ENCODE results near the gene TRIOBP.
A peak's percentile ranks its signal among the peaks of the same experiment; 100 is the strongest.
"Not testable (repeated sequence)": the region's sequence is repeated elsewhere in the genome, so short reads cannot be mapped to it uniquely, and the experiment has no call there.

TRIOBP gene

DNA sequence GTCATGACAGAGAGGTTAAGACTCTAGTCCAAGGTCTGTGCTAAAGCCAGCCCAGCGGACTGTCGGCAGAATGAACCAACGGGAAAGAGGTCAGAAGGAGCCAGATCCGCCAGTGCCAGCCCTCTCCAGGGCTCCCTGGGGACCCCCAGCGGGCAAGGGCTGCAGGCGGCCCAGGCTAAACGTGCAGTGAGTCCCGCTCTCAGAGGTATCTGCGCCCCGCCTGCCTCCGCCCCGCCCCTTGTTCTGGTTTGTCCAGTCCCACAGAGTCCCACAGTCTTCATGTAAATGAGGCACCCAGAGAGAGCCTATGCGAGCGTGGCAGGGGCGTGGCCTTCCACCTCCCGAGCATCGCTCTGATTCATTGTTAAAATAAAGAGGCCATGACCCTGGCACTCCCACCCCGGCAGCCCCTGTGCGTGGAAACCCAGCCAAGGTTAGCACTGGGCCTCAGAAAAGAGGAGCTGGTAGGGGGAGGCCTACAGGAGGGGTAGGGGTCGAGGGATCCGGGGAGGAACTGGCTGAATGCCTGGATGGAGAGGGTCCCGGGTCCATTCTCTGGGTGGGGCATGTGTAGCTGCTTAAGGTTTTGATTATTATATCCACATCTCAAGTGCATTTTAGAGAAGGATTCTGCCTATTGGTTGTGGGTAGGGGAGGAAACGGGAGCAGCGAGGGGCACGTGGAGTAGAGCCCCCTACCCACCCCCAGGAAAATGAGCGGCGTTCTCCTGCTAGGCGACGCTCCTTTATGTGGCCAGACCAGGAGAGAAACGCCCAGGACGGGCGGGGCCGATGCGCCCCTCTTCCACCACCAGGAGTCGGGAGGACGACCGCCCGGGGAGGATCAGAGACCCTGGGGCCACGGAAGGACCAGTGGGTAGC lies at the start of gene TRIOBP:
Gene TRIOBP (plus strand): TSS at position 392 of the 881 bp plus-strand sequence. CDS start 4,318 bp downstream, outside the sequence.
- FAIRE-seq, result peak; percentile 88

DNA sequence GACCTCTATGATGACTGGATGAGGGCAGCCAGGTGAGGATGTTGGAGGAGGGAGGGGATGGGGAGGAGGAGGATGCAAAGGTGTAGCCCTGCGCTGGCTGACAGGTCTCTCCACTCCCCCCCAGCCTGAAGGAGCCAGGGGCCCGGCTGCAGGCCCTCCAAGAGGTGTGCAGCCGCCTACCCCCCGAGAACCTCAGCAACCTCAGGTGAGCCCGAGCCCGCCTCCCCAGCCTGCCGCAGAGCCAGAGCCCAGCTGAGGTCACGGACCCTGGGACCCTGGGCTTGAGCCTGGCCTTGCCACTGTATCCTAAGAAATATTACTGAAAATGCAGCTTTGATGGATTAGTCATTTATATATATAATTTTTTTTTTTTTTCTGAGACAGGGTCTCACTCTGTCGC lies 49.5 kb upstream of the TRIOBP start:
- FAIRE-seq, result no peak

GRCh38 chr22:37647928-37648327 lies 48.9 kb upstream of the TRIOBP start:
- no peak for FAIRE-seq

GRCh38 chr22:37650463-37651136 lies 46.2 kb upstream of the TRIOBP start:
- no peak for FAIRE-seq

DNA sequence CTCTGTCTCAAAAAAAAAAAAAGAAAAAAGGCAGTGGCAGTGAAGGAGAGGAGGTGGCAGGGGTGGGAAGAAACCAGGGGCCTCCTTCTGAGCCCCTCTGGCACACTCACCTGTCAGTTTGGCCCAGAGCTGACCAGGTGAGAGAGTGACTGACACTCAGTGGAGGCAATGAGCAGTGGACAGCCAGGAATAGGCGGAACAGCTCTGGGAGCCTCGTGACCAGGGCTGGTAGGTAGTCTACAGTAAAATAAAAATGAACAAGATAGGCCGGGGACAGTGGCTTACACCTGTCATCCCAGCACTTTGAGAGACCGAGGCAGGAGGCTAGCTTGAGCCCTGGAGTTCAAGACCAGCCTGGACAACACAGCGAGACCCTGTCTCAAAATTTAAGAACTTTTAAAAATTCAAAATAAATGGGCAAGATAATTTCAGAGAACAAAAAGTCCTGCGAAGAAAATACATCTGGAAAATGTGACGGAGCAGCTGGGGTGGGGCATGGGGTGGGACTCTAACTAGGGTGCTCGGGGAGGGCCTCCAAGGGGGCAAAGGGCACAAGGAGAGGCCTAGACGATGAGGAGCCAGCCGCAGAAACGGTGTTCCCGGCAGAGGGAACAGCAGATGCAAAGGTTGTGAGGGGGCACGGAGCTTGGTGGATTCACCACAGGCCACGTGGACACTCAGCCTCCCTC lies 42.1 kb upstream of the TRIOBP start:
- no peak for FAIRE-seq

GRCh38 chr22:37655252-37655563 lies 41.6 kb upstream of the TRIOBP start:
- no peak for FAIRE-seq

DNA sequence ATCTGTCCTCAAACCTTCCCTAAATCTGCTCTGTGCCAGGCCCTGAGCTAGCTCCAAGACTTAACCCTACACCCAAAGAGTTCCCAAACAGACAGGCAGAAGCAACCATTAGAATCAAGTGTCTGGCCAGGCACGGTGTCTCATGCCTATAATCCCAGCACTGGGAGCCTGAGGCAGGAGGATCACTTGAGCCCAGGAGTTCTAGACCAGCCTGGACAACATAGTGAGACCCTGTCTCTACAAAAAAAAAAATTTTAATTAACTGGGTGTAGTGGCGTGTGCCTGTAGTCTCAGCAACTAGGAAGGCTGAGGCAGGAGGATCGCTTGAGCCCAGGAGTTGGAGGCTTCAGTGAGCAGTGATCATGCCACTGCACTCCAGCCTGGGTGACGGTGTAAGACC lies 40.3 kb upstream of the TRIOBP start:
- not testable (repeated sequence) for FAIRE-seq

GRCh38 chr22:37657590-37658132 lies 39.2 kb upstream of the TRIOBP start:
- no peak for FAIRE-seq

DNA sequence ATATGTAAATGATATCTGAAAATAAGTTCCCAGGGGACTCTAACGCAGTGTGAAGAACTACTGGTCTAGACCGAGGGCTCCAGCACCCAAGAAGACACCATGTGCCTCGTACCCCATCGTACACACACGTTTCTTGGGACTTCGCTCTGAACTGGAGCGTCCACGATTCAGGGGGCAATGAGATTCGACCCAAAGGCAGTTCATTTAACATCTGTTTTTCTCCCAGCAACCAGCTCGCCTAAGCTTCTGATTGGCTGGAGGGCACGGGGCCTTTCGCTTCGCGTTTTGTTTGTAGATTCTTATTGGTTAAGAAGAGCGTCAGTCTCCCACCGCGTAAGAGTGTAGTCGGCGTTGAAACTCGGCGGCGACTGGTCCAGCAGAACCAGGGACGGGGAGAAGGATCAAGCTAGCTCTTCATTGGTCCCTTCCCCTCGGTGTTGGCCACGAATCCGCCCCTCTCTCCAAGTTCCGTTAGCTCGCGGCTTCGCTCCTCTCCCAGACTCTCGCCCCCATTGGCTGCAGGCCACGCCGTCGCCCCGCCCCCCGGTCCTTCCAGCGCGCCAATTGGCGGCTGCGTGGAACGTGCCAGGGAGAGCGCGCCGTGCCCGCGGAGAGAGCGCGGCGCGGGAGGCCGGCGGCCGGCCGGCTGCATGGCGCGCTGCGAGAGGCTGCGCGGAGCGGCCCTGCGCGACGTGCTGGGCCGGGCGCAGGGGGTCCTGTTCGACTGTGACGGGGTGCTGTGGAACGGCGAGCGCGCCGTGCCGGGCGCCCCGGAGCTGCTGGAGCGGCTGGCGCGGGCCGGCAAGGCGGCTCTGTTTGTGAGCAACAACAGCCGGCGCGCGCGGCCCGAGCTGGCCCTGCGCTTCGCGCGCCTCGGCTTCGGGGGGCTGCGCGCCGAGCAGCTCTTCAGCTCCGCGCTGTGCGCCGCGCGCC lies 38.4 kb upstream of the TRIOBP start, which contains the start of gene PDXP:
Gene PDXP (plus strand): TSS at position 591 of the 933 bp plus-strand sequence. CDS start 60 bp downstream, at position 651.
- FAIRE-seq, result peak; percentile 99

DNA sequence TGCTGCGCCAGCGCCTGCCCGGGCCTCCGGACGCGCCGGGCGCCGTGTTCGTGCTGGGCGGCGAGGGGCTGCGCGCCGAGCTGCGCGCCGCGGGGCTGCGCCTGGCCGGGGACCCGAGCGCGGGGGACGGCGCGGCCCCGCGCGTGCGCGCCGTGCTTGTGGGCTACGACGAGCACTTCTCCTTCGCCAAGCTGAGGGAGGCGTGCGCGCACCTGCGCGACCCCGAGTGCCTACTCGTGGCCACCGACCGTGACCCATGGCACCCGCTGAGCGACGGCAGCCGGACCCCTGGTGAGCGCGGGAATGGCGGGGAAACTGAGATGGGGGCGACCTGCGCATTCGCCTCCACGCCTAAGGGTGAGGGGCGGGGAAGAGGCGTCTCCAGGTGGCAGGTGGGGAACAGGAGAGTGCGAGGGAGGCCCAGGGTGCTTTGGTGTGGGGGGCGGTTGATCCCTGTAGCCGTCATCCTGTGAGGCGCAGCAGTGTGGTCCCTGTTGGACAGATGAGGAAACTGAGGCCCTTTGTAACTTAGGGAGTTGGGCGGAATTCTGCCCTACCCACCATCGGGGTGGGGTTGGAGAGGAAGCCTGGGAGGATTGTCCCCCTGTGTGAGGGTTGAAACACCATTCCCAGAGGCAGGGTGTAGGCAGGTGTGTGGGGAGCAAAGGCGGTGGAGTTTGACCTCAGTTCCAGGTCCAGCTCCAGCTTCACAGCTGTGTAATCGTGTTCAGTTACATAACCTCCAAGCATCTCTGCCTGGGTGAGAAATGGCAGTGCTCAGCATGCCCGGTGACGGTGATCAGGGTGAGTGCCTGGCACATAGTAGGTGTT lies 37.6 kb upstream of the TRIOBP start:
- no peak for FAIRE-seq

- FAIRE-seq, result no peak
These were observed 36.7 kb upstream of the TRIOBP start for GRCh38 chr22:37659897-37660708.

DNA sequence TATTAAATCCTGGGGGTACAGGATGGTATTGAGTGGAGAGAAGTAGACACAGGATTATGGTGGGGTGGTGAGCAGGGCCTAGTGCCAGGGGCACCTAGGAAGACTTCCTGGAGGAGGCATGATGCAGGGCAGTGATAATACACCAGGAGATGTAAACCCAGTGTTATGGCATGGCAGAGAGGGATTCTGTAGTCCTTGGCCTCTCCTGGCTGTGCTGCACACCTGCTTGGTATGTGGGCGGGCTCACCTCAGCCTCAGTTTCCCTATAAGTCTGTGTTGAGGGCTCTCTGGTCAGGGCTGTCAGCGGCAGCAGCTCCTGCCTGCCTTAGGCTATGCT lies 36.2 kb upstream of the TRIOBP start:
- FAIRE-seq, result no peak

- peak; percentile 21 for FAIRE-seq
These were observed 35.5 kb upstream of the TRIOBP start for GRCh38 chr22:37661160-37661924.

GRCh38 chr22:37662039-37662438 lies 34.8 kb upstream of the TRIOBP start:
- no peak for FAIRE-seq

DNA sequence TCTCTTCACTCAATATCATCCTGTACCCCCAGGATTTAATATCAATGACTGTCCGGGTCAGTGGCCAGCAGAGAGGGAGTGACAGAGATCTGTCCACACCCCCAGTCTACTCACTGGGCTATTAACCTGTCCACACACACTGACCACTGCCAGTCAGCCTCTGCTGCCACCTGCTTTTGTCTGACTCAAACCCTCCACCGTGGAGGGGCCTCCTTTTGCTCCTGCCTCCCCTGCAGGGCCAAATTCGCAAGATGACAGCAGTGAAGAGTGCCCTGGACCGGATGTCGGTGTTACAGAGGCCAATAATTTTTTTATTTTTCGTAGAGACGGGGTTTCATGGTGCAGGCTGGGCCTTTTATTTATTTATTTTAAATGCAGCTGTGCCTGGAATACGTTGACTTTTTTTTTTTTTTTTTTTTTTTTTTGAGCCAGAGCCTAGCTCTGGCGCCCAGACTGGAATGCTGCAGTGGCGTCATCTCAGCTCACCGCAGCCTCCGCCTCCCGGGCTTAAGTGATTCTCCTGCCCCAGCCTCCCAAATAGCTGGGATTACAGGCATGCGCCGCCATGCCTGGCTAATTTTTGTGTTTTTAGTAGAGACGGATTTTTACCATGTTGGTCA lies 33.2 kb upstream of the TRIOBP start:
- FAIRE-seq, result no peak

DNA sequence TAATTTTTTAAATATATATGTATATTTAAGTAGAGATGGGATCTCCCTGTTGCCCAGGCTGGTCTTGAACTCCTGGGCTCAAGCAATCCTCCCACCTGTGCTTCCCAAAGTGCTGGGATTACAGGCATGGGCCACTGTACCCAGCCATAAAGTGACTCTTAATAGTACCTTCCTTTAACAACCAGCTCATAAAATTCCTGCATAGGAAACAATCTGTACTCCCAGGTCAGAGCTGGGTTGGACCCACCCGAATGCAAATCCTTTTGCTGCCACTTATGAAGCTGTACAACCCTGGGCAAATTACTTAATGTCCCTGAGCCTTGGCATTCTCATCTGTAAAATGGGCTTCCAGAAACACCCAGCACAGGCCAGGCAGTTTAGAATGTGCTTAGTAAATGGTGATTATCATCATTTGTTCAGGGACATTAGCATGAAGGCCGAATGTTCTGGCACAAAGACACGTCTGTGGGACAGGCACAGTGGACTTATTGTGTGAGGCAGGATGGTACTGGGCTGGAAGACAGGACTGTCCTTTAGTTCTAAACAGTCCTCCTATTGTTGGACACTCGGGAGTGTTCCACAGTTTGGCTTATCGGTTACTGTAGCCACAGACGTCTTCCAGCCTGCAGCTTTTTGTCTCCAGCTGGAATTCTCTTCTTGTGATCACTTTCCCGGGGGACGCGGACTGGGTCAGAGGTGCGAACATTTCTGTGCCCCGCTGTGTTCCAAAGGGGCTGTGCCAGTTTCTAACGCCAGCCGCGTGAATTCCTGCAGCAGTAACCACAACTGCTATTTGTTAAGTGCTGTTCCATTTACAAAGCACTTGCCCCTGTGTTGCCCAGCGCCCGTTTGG lies 32.4 kb upstream of the TRIOBP start:
- no peak for FAIRE-seq

- FAIRE-seq, result no peak
These were observed 31.4 kb upstream of the TRIOBP start for GRCh38 chr22:37665487-37665886.

DNA sequence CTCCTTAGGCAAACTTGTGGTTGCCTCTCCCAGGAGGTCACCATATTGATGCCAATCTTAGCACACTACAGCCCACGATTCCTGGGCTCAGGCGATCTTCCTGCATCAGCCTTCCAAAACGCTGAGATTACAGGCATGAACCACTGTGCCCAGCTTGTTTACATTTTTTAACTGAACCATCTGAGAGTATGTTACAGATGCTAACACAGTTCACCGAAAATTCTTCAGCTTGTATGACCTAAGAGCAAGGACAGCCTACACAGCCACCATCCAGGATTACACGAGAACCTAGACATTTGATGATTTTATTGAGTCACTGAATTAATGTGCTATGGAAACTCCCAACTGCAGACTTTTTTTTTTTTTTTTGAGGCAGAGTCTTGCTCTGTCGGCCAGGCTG lies 27.3 kb upstream of the TRIOBP start:
- no peak for FAIRE-seq
